ELF-1 (cell line): ENCODE measurements around the gene PEPD.

Source experiments
- DNase-seq: peaks from one replicate; pipeline ENCODE4 v3.0.0-alpha.2; 2016; ENCODE audit warnings: low read depth, low spot score

Gene PEPD

GRCh38 chr19:33546656-33547055 lies 25.1 kb upstream of the PEPD start:
- DNase-seq: no peak

GRCh38 chr19:33545217-33545981 lies 23.8 kb upstream of the PEPD start:
- no peak for DNase-seq

- no peak for DNase-seq
Measured at GRCh38 chr19:33535226-33535625, 13.6 kb upstream of the PEPD start.

- DNase-seq: no peak
Measured at GRCh38 chr19:33532859-33533460, 11.4 kb upstream of the PEPD start.

GRCh38 chr19:33530842-33531241 lies 9.3 kb upstream of the PEPD start:
- DNase-seq: no peak

GRCh38 chr19:33530296-33530695 lies 8.7 kb upstream of the PEPD start:
- no peak for DNase-seq

- DNase-seq: no peak
Measured at GRCh38 chr19:33529094-33529676, 7.6 kb upstream of the PEPD start.

GRCh38 chr19:33528404-33528803 lies 6.8 kb upstream of the PEPD start:
- no peak for DNase-seq

- no peak for DNase-seq
Measured at GRCh38 chr19:33527125-33527524, 5.5 kb upstream of the PEPD start.

- DNase-seq: no peak
Measured at GRCh38 chr19:33524024-33524664, 2.6 kb upstream of the PEPD start.

GRCh38 chr19:33523167-33523566 lies 1.6 kb upstream of the PEPD start:
- DNase-seq: no peak

GRCh38 chr19:33522371-33522662 lies 726 bp upstream of the PEPD start:
- no peak for DNase-seq

- no peak for DNase-seq
Measured at GRCh38 chr19:33520844-33521479, 629 bp downstream of the PEPD start.

- no peak for DNase-seq
Measured at GRCh38 chr19:33520048-33520643, 1.4 kb downstream of the PEPD start.

GRCh38 chr19:33519416-33519815 lies 2.2 kb downstream of the PEPD start:
- no peak for DNase-seq

- DNase-seq: no peak
Measured at GRCh38 chr19:33518541-33518940, 3.0 kb downstream of the PEPD start.

GRCh38 chr19:33517922-33518321 lies 3.7 kb downstream of the PEPD start:
- DNase-seq: no peak

GRCh38 chr19:33515921-33516320 lies 5.7 kb downstream of the PEPD start:
- no peak for DNase-seq

GRCh38 chr19:33514885-33515551 lies 6.6 kb downstream of the PEPD start:
- no peak for DNase-seq

GRCh38 chr19:33513424-33513823 lies 8.2 kb downstream of the PEPD start:
- DNase-seq: no peak

- no peak for DNase-seq
Measured at GRCh38 chr19:33512580-33513137, 8.9 kb downstream of the PEPD start.
